Lung (tissue), 12 donors: Measurements from ENCODE around the gene OPRM1. TPM values are rescaled to one million over a fixed set of nuclear protein-coding genes. Genes with fewer than 3 reads are reported as not detected.
A peak's percentile ranks its signal among the peaks of the same experiment; 100 is the strongest.

Experiments
- ATAC-seq: fragments of 200-7000 bp; cut with Tn5 transposase; one replicate; pipeline ENCODE4 v1.9.1; 2020; ENCODE audit warnings: moderate number of reproducible peaks; ENCODE audit not compliant: insufficient read depth, low FRiP score
- DNase-seq, 3 donors: peaks; one replicate each; pipeline ENCODE4 v3.0.0-alpha.2; 2013 to 2017
- H3K27ac ChIP-seq, 2 donors: one replicate each; pipeline ENCODE4 v1.5.1; 2013; ENCODE audit warnings: mild to moderate bottlenecking in 2 of 2, moderate library complexity in 2 of 2, control low read depth in 1 of 2, inconsistent platforms in 1 of 2, low read depth in 1 of 2, low read length in 1 of 2
- H3K27me3 ChIP-seq, 3 donors: one replicate each; pipeline ENCODE4 v1.5.1; 2013; ENCODE audit warnings: low read length in 2 of 3; ENCODE audit not compliant: control insufficient read depth in 3 of 3, insufficient read depth in 3 of 3
- H3K36me3 ChIP-seq, 4 donors: one replicate each; pipeline ENCODE4 v1.5.1; 2013; ENCODE audit warnings: low read length in 4 of 4, mild to moderate bottlenecking in 1 of 4, moderate library complexity in 1 of 4; ENCODE audit not compliant: control insufficient read depth in 4 of 4, insufficient read depth in 4 of 4
- H3K4me1 ChIP-seq, 5 donors: one replicate each; pipeline ENCODE4 v1.5.1; 2013; ENCODE audit warnings: low read length in 5 of 5, mild to moderate bottlenecking in 2 of 5, moderate library complexity in 1 of 5; ENCODE audit not compliant: control insufficient read depth in 5 of 5, insufficient read depth in 5 of 5
- H3K4me3 ChIP-seq: one replicate; pipeline ENCODE4 v1.5.1; 2013; ENCODE audit warnings: mild to moderate bottlenecking, control low read depth, moderate library complexity
- H3K9ac ChIP-seq, 2 donors: one replicate each; pipeline ENCODE4 v1.5.1; 2013; ENCODE audit warnings: low read length in 2 of 2, control low read depth in 1 of 2; ENCODE audit not compliant: insufficient read depth in 1 of 2
- H3K9me3 ChIP-seq, 4 donors: one replicate each; pipeline ENCODE4 v1.5.1; 2013; ENCODE audit warnings: low read length in 3 of 4, mild to moderate bottlenecking in 1 of 4, moderate library complexity in 1 of 4; ENCODE audit not compliant: control insufficient read depth in 4 of 4, insufficient read depth in 3 of 4
- WGBS, 2 donors: extraction: QIAGEN DNeasy Blood & Tissue Kit; methylation state at CpG; one replicate each; pipeline ENCODE4 v1.1.7; 2013; 5-methylcytosine and 5-hydroxymethylcytosine counted together
- polyA plus RNA-seq, 2 donors: library from polyadenylated mRNA; stranded (reverse); fragments of 200-250 nt; gene quantifications; one replicate each; pipeline ENCODE4 v1.2.1, GENCODE V29; 2013
- total RNA-seq, 2 donors: library from RNA; depleted of rRNA in 1 of 2; stranded (reverse); fragments of >200 nt in 1 of 2; gene quantifications; one replicate each; pipeline ENCODE4 v1.2.1, GENCODE V29; 2014 to 2021
- TF ChIP-seq, protein P1 (sequence below): IDR thresholded peaks from 2 replicates; pipeline ENCODE4 v1.5.1; 2012; ENCODE audit warnings: mild to moderate bottlenecking; ENCODE audit errors: control extremely low read depth, extremely low read depth
- donor health status: control.
- donor health status: control.
- donor health status: Bipolar disorder and iron deficiency.
- donor health status: healthy.
- donor health status: DM: yes; HTN: yes; CAD: no.

Gene OPRM1
- total and polyA plus RNA-seq, 4 donors = not detected

DNA sequence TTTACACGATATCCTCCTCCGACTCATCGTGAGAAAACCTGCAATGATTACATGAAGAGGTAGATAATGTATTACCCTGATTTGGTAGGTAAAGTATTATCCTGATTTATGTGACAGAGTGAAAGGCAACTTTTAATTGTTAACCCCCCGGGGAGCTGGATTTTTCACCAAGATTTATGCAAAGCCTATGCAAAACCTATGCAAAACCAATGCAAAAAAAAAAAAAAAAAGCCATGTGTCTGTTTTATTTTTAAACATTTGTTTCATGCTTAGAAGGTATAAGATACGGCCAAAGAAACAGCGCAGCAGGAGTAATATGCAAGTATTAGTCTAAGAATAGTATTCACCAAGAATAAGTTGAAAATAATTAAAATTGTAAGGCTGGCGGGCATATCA, 207.7 kb downstream of the OPRM1 start:
- no peak for DNase-seq
- Histone ChIP-seq H3K4me1 (peaks cover 0 to 4% (median 0%) of the 10 kb centered on the region in 5 donors), H3K4me3 (no peak overlapping the region), H3K9ac (no peak overlapping the region), H3K9me3 (no peaks in the 10 kb centered on the region), H3K27me3 (no peaks in the 10 kb centered on the region), H3K36me3 (no peaks in the 10 kb centered on the region), H3K27ac (no peak overlapping the region)
- WGBS, 2 donors = 63 to 79% methylated on average over 7 of the region's 7 CpGs
- TF ChIP-seq, protein P1, sequence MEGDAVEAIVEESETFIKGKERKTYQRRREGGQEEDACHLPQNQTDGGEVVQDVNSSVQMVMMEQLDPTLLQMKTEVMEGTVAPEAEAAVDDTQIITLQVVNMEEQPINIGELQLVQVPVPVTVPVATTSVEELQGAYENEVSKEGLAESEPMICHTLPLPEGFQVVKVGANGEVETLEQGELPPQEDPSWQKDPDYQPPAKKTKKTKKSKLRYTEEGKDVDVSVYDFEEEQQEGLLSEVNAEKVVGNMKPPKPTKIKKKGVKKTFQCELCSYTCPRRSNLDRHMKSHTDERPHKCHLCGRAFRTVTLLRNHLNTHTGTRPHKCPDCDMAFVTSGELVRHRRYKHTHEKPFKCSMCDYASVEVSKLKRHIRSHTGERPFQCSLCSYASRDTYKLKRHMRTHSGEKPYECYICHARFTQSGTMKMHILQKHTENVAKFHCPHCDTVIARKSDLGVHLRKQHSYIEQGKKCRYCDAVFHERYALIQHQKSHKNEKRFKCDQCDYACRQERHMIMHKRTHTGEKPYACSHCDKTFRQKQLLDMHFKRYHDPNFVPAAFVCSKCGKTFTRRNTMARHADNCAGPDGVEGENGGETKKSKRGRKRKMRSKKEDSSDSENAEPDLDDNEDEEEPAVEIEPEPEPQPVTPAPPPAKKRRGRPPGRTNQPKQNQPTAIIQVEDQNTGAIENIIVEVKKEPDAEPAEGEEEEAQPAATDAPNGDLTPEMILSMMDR = no peak
- no peak for ATAC-seq

DNA sequence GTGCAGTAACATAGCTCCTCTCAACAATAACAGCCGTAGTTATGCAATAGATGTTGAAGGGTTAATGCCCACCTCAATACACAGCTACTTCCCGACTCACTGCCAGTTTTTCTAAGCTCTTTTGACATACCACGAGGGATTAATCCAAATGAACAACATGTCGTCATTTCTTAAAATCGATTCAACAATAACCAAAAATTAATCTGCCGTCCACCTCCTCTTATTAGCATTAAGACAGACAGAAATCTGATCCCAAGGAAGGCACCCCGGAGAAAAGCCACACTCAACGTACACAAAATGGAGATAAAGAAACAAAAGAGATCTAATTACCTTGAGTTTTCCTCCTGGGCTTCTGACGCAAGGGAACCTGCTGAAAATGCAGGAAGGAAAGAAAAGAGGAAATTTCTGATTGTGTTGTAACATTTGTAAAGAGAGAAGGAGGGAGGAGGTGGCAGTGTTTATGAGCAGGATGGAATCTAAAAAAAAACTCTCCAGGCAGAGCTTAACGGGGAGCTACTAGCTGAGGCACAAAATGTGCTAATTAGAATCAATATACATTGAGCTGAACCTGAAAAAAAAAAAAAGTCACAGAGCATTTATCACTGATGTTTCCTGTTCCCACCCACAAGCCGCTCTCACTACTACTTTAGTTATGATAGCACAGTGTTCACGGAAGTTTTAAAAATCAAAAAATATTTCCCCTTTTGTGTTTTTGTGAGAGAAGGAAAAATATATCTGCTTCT, 208.2 kb downstream of the OPRM1 start:
- no peaks in the 10 kb centered on the region for H3K9me3 ChIP-seq
- TF ChIP-seq, protein P1 = no peak
- peaks cover 0 to 4% (median 0%) of the 10 kb centered on the region in 5 donors for H3K4me1 ChIP-seq
- no peak overlapping the region for H3K9ac ChIP-seq
- ATAC-seq = no peak
- H3K27ac ChIP-seq = no peak overlapping the region
- WGBS, 2 donors = 21 to 23% methylated on average over 12 of the region's 12 CpGs
- H3K27me3 ChIP-seq = no peaks in the 10 kb centered on the region
- no peaks in the 10 kb centered on the region for H3K36me3 ChIP-seq
- DNase-seq = peak in 2 of 3 donors; percentile 34 to 38
- no peak overlapping the region for H3K4me3 ChIP-seq

DNA sequence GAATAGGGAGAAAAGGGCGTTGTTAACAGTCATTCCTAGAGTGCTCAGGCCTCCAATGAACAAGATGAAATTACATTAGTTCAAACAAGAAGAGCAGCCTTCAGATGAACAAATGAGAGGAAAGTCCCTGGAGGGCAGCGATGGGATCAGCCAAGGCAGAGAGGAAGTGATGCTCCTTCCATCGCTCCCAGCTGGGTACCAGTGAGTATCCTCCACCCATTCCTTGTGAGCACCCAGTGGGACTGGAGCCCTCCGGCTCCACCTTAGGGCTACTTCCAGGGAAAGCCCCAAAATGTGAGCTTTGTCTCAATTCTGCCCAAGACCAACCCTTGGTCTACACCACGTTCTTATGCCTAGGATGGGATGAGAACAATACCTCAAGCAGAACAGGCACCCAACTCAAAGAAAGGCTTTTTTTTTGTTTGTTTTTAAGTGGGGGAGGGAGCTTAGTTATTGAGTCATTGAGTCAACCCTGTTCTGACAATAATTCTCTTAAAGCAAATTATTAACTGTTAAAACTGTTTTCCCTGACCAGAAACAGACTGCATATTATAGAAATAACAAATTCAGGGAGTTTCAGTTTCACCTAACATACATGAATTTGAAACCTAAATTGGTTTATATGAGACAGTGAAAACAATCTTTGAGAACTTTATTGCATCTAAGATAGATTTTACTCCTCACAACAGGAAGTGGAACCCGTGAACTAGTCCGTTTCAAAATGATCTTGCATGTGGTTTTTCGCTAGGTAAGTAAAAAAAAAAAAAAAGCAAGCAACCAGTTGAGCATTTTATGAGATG, 210.7 kb downstream of the OPRM1 start:
- no peaks in the 10 kb centered on the region for H3K36me3 ChIP-seq
- H3K27me3 ChIP-seq = no peaks in the 10 kb centered on the region
- ATAC-seq (no peak), DNase-seq (no peak)
- no peak overlapping the region for H3K9ac ChIP-seq
- no peaks in the 10 kb centered on the region for H3K9me3 ChIP-seq
- H3K4me1 ChIP-seq = peaks cover 0 to 4% (median 0%) of the 10 kb centered on the region in 5 donors
- H3K4me3 ChIP-seq = no peak overlapping the region
- WGBS, 2 donors = 64 to 69% methylated on average over 8 of the region's 8 CpGs
- H3K27ac ChIP-seq = peak overlapping the region in 1 of 2 donors; percentile 51
- TF ChIP-seq, protein P1 = no peak
